SK-N-SH (cell line): Measurements from ENCODE around the gene NFATC2IP. TPM values are rescaled to one million over a fixed set of nuclear protein-coding genes. Genes with fewer than 3 reads are reported as not detected.

Experiments used
- CTCF ChIA-PET: fragments of 300-600, 350-600 bp; formaldehyde crosslinking; extraction: SDS; loops from one replicate; lab custom pipeline; 2021; lab: Yijun Ruan, JAX
- POLR2A ChIA-PET: fragments of 350-600 bp; sonication (Branson Sonifier 250); formaldehyde crosslinking; extraction: SDS; loops from one replicate; lab custom pipeline; 2020; ENCODE audit warnings: antibody characterized with exemption, inconsistent platforms; lab: Yijun Ruan, JAX
- DNase-seq: peaks from one replicate; pipeline ENCODE4 v3.0.0; 2012
- H2AFZ ChIP-seq: fragments of 200-600 bp; sonication (generic); 2 replicates; pipeline ENCODE4 v1.8.1; 2016; ENCODE audit warnings: antibody characterized with exemption, mild to moderate bottlenecking, low read depth
- H3F3A ChIP-seq: fragments of 200-600 bp; sonication (generic); replicated peaks from 2 replicates; pipeline ENCODE3; 2016; ENCODE audit warnings: antibody characterized with exemption, mild to moderate bottlenecking; ENCODE audit not compliant: insufficient read depth
- H3K27ac ChIP-seq, 2 experiments: fragments of 200-500 bp in 1 of 2; fragments of 200-600 bp in 1 of 2; sonication (Bioruptor generic) in 1 of 2; sonication (generic), shearing (Covaris generic) in 1 of 2; 2 replicates each; pipeline versions ENCODE4 v1.5.1 to v1.6.1; 2014 to 2016; ENCODE audit warnings: low read depth in 2 of 2, inconsistent platforms in 1 of 2, low read length in 1 of 2, mild to moderate bottlenecking in 1 of 2, mixed read lengths in 1 of 2
- H3K27me3 ChIP-seq: fragments of 200-600 bp; sonication (generic), shearing (Covaris generic); 2 replicates; pipeline ENCODE4 v1.6.1; 2016; ENCODE audit warnings: mixed run types; ENCODE audit not compliant: insufficient read depth
- H3K36me3 ChIP-seq, 2 experiments: fragments of 200-500 bp in 1 of 2; fragments of 200-600 bp in 1 of 2; sonication (Bioruptor generic) in 1 of 2; sonication (generic) in 1 of 2; replicated peaks in 1 of 2; 2 replicates each; pipeline versions ENCODE3 to v1.5.1; 2014 to 2016; ENCODE audit warnings: low read length in 1 of 2, mild to moderate bottlenecking in 1 of 2; ENCODE audit not compliant: insufficient read depth in 2 of 2, control insufficient read depth in 1 of 2
- H3K4me1 ChIP-seq, 2 experiments: fragments of 200-500 bp in 1 of 2; fragments of 200-600 bp in 1 of 2; sonication (Bioruptor generic) in 1 of 2; sonication (generic), shearing (Covaris generic) in 1 of 2; 2 replicates each; pipeline versions ENCODE4 v1.5.1 to v1.6.1; 2014 to 2016; ENCODE audit warnings: low read depth in 1 of 2, low read length in 1 of 2, mixed run types in 1 of 2; ENCODE audit not compliant: insufficient read depth in 2 of 2, control insufficient read depth in 1 of 2
- H3K4me2 ChIP-seq: fragments of 200-600 bp; sonication (generic), shearing (Covaris generic); 2 replicates; pipeline ENCODE4 v1.6.1; 2017; ENCODE audit warnings: mixed run types
- H3K4me3 ChIP-seq, 2 experiments: fragments of 200-500 bp in 1 of 2; fragments of 200-600 bp in 1 of 2; sonication (Bioruptor generic) in 1 of 2; sonication (generic), shearing (Covaris generic) in 1 of 2; 2 replicates each; pipeline versions ENCODE4 v1.5.1 to v1.8.1; 2014 to 2016; ENCODE audit warnings: low read depth in 2 of 2, inconsistent platforms in 1 of 2, low read length in 1 of 2, mild to moderate bottlenecking in 1 of 2, mixed read lengths in 1 of 2, moderate library complexity in 1 of 2
- H3K79me2 ChIP-seq: fragments of 200-600 bp; sonication (generic); 2 replicates; pipeline ENCODE4 v1.8.1; 2017; ENCODE audit warnings: mild to moderate bottlenecking; ENCODE audit not compliant: insufficient read depth
- H3K9ac ChIP-seq: fragments of 200-600 bp; sonication (generic); 2 replicates; pipeline ENCODE4 v1.6.1; 2017; ENCODE audit warnings: mixed run types
- H3K9me2 ChIP-seq: fragments of 200-600 bp; sonication (generic); 2 replicates; pipeline ENCODE4 v1.6.1; 2017; ENCODE audit warnings: mixed run types
- H3K9me3 ChIP-seq: fragments of 200-600 bp; sonication (generic); 2 replicates; pipeline ENCODE4 v1.6.1; 2017; ENCODE audit warnings: mixed run types, mild to moderate bottlenecking, moderate library complexity
- H4K20me1 ChIP-seq: fragments of 200-600 bp; sonication (generic); 2 replicates; pipeline ENCODE4 v1.6.1; 2017; ENCODE audit warnings: mild to moderate bottlenecking, mixed run types; ENCODE audit not compliant: insufficient read depth
- EP300 ChIP-seq, 2 experiments: IDR thresholded peaks; 2 replicates each; pipeline versions ENCODE4 v1.4.0 to v1.6.1; 2012; ENCODE audit warnings: borderline replicate concordance in 1 of 2, low read depth in 1 of 2, low read length in 1 of 2
- EZH2phosphoT487 ChIP-seq: fragments of 200-600 bp; sonication (generic); IDR thresholded peaks from 2 replicates; pipeline ENCODE4 v1.6.1; 2017; ENCODE audit warnings: low read depth, mixed run types, mild to moderate bottlenecking, antibody characterized with exemption, moderate library complexity, borderline replicate concordance
- GATA2 ChIP-seq: sonication (generic); formaldehyde crosslinking; IDR thresholded peaks from 2 replicates; pipeline ENCODE4 v1.5.0; 2020; ENCODE audit warnings: mild to moderate bottlenecking, missing genetic modification reagents
- MXI1 ChIP-seq: IDR thresholded peaks from 2 replicates; pipeline ENCODE4 v1.6.1; 2012; ENCODE audit warnings: mild to moderate bottlenecking, low read depth, low read length, improper control_type of control experiment
- RXRA ChIP-seq: IDR thresholded peaks from 2 replicates; pipeline ENCODE4 v1.4.0; 2012; ENCODE audit warnings: low read depth, mild to moderate bottlenecking, borderline replicate concordance
- SMC3 ChIP-seq: IDR thresholded peaks from 2 replicates; pipeline ENCODE4 v1.6.1; 2012; ENCODE audit warnings: low read depth, low read length, improper control_type of control experiment
- TAF1 ChIP-seq: IDR thresholded peaks from 2 replicates; pipeline ENCODE4 v1.6.1; 2012; ENCODE audit warnings: low read depth, mild to moderate bottlenecking, low read length, moderate library complexity, borderline replicate concordance
- TCF12 ChIP-seq: IDR thresholded peaks from 2 replicates; pipeline ENCODE4 v1.4.0; 2012
- WGBS: methylation state at CpG from one replicate; pipeline ENCODE4 v1.1.6; 2017; ENCODE audit warnings: low lambda C conversion rate; 5-methylcytosine and 5-hydroxymethylcytosine counted together
- polyA plus RNA-seq, 3 experiments: library from polyadenylated mRNA; depleted of rRNA; stranded (reverse); fragments of >200 nt; gene quantifications; 2 replicates each; pipeline ENCODE4 v1.2.3, GENCODE V29; 2012
- TF ChIP-seq, protein P1 (sequence below): fragments of 200-600 bp; sonication (generic); IDR thresholded peaks from 2 replicates; pipeline ENCODE4 v1.6.1; 2017; ENCODE audit warnings: antibody characterized with exemption, mild to moderate bottlenecking, moderate library complexity
- TF ChIP-seq, protein P2 (sequence below): IDR thresholded peaks from 2 replicates; pipeline ENCODE4 v1.6.1; 2012; ENCODE audit warnings: mild to moderate bottlenecking, low read depth, low read length, moderate library complexity
- TF ChIP-seq, protein P3 (sequence below): IDR thresholded peaks from 2 replicates; pipeline ENCODE4; 2012
- TF ChIP-seq, protein P4 (sequence below): IDR thresholded peaks from 2 replicates; pipeline ENCODE4 v1.4.0; 2012; ENCODE audit warnings: low read depth, borderline replicate concordance

The NFATC2IP gene
- polyA plus RNA-seq, 1 of the 3 experiments (the other 2 are of a cell fraction), result 41.9 TPM

DNA sequence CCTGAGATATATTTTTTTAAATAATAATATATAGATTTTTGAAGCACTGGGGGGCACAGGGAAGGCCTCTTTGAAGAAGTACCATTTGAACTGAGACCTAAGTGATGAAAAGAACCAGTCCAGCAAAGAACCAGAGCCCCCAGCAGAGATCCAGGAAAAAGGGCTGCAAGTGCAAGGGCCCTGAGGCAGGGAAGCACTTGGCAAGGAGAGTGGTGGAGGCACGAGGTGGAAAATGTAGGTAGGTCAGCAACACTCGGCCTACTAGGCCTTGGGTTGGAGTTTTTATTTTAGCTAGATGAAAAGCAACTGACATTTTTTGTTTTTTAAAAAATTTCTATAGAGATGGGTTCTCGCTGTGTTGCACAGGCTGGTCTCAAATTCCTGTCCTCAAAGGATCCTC is 20.5 kb upstream of the NFATC2IP start:
- H3F3A ChIP-seq, result peaks cover 10% of the 10 kb centered on the region
- ChIA-PET POLR2A (no interaction called here), CTCF (interaction anchor here (1.4 kb wide), 1 partner anchor 13 kb away, joined by 3 read pairs; no protein-coding TSS in a partner anchor)
- H3K27me3 ChIP-seq, result no peaks in the 10 kb centered on the region
- no peak for TF ChIP-seq RXRA
- TF ChIP-seq, protein P1, sequence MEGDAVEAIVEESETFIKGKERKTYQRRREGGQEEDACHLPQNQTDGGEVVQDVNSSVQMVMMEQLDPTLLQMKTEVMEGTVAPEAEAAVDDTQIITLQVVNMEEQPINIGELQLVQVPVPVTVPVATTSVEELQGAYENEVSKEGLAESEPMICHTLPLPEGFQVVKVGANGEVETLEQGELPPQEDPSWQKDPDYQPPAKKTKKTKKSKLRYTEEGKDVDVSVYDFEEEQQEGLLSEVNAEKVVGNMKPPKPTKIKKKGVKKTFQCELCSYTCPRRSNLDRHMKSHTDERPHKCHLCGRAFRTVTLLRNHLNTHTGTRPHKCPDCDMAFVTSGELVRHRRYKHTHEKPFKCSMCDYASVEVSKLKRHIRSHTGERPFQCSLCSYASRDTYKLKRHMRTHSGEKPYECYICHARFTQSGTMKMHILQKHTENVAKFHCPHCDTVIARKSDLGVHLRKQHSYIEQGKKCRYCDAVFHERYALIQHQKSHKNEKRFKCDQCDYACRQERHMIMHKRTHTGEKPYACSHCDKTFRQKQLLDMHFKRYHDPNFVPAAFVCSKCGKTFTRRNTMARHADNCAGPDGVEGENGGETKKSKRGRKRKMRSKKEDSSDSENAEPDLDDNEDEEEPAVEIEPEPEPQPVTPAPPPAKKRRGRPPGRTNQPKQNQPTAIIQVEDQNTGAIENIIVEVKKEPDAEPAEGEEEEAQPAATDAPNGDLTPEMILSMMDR, result no peak
- H3K79me2 ChIP-seq, result no peaks in the 10 kb centered on the region
- no peak for DNase-seq
- H3K4me1 ChIP-seq, result no peaks in the 10 kb centered on the region
- no peak overlapping the region for H3K4me2 ChIP-seq
- H3K9me2 ChIP-seq, result no peaks in the 10 kb centered on the region
- no peaks in the 10 kb centered on the region for H4K20me1 ChIP-seq
- H3K4me3 ChIP-seq, result no peak overlapping the region
- H3K27ac ChIP-seq, result no peak overlapping the region
- WGBS, result 57% methylated on average over 3 of the region's 3 CpGs
- no peaks in the 10 kb centered on the region for H3K36me3 ChIP-seq
- no peak overlapping the region for H2AFZ ChIP-seq
- H3K9me3 ChIP-seq, result no peaks in the 10 kb centered on the region
- no peak overlapping the region for H3K9ac ChIP-seq

DNA sequence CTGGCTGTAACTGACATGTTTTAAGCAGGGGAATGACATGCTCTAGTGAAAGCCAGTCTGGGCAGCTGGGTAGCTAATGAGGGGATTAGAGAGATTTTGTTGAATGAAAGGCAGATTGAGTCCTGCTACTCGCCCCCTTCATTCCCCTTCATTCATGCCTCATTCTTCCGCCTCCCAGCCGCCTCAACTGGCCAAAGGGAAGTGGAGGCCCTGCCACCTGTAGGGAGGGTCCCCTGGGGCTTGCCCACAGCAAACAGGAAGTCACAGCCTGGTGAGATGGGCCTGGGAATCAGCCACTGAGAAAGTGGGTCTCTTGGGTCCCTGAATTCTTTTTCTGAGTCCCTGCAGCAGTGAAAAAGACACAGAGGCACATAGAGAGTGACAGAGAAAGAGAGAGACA is 20.1 kb upstream of the NFATC2IP start:
- no peaks in the 10 kb centered on the region for H3K27me3 ChIP-seq
- peaks cover 8% of the 10 kb centered on the region for H3F3A ChIP-seq
- CTCF ChIA-PET, result interaction anchor here (0.7 to 1.4 kb wide), 2 partner anchors 13 to 14 kb away, joined by 3 read pairs; no protein-coding TSS in a partner anchor
- POLR2A ChIA-PET, result no interaction called here
- DNase-seq, result no peak
- no peaks in the 10 kb centered on the region for H3K9me2 ChIP-seq
- H2AFZ ChIP-seq, result no peak overlapping the region
- no peak overlapping the region for H3K9ac ChIP-seq
- TF ChIP-seq MXI1 (no peak), TCF12 (no peak), TAF1 (no peak), RXRA (no peak), EZH2phosphoT487 (no peak), EP300 (IDR thresholded peaks at IDR 0.05; ENCODE audit: borderline replicate concordance in 1 of 2, low read depth in 1 of 2, low read length in 1 of 2) (no peak), SMC3 (no peak), GATA2 (CRISPR knock-in tag) (no peak)
- TF ChIP-seq, protein P2, sequence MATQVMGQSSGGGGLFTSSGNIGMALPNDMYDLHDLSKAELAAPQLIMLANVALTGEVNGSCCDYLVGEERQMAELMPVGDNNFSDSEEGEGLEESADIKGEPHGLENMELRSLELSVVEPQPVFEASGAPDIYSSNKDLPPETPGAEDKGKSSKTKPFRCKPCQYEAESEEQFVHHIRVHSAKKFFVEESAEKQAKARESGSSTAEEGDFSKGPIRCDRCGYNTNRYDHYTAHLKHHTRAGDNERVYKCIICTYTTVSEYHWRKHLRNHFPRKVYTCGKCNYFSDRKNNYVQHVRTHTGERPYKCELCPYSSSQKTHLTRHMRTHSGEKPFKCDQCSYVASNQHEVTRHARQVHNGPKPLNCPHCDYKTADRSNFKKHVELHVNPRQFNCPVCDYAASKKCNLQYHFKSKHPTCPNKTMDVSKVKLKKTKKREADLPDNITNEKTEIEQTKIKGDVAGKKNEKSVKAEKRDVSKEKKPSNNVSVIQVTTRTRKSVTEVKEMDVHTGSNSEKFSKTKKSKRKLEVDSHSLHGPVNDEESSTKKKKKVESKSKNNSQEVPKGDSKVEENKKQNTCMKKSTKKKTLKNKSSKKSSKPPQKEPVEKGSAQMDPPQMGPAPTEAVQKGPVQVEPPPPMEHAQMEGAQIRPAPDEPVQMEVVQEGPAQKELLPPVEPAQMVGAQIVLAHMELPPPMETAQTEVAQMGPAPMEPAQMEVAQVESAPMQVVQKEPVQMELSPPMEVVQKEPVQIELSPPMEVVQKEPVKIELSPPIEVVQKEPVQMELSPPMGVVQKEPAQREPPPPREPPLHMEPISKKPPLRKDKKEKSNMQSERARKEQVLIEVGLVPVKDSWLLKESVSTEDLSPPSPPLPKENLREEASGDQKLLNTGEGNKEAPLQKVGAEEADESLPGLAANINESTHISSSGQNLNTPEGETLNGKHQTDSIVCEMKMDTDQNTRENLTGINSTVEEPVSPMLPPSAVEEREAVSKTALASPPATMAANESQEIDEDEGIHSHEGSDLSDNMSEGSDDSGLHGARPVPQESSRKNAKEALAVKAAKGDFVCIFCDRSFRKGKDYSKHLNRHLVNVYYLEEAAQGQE, result no peak
- TF ChIP-seq, protein P3, sequence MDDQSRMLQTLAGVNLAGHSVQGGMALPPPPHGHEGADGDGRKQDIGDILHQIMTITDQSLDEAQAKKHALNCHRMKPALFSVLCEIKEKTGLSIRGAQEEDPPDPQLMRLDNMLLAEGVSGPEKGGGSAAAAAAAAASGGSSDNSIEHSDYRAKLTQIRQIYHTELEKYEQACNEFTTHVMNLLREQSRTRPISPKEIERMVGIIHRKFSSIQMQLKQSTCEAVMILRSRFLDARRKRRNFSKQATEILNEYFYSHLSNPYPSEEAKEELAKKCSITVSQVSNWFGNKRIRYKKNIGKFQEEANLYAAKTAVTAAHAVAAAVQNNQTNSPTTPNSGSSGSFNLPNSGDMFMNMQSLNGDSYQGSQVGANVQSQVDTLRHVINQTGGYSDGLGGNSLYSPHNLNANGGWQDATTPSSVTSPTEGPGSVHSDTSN, result no peak
- TF ChIP-seq, protein P4, sequence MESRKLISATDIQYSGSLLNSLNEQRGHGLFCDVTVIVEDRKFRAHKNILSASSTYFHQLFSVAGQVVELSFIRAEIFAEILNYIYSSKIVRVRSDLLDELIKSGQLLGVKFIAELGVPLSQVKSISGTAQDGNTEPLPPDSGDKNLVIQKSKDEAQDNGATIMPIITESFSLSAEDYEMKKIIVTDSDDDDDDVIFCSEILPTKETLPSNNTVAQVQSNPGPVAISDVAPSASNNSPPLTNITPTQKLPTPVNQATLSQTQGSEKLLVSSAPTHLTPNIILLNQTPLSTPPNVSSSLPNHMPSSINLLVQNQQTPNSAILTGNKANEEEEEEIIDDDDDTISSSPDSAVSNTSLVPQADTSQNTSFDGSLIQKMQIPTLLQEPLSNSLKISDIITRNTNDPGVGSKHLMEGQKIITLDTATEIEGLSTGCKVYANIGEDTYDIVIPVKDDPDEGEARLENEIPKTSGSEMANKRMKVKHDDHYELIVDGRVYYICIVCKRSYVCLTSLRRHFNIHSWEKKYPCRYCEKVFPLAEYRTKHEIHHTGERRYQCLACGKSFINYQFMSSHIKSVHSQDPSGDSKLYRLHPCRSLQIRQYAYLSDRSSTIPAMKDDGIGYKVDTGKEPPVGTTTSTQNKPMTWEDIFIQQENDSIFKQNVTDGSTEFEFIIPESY, result no peak
- no peak overlapping the region for H3K27ac ChIP-seq
- H3K4me3 ChIP-seq, result no peak overlapping the region
- no peaks in the 10 kb centered on the region for H3K79me2 ChIP-seq
- H3K36me3 ChIP-seq, result no peaks in the 10 kb centered on the region
- H3K4me2 ChIP-seq, result no peak overlapping the region
- WGBS, result 74% methylated on average over 3 of the region's 3 CpGs
- H3K4me1 ChIP-seq, result no peaks in the 10 kb centered on the region
- H4K20me1 ChIP-seq, result no peaks in the 10 kb centered on the region
- no peaks in the 10 kb centered on the region for H3K9me3 ChIP-seq
